ENCODE measurements around the gene TCF21. TPM values are rescaled to one million over a fixed set of nuclear protein-coding genes. Genes with fewer than 3 reads are reported as not detected.

Gene TCF21
- total RNA-seq, 1 donor from 2014 or later: not detected

DNA sequence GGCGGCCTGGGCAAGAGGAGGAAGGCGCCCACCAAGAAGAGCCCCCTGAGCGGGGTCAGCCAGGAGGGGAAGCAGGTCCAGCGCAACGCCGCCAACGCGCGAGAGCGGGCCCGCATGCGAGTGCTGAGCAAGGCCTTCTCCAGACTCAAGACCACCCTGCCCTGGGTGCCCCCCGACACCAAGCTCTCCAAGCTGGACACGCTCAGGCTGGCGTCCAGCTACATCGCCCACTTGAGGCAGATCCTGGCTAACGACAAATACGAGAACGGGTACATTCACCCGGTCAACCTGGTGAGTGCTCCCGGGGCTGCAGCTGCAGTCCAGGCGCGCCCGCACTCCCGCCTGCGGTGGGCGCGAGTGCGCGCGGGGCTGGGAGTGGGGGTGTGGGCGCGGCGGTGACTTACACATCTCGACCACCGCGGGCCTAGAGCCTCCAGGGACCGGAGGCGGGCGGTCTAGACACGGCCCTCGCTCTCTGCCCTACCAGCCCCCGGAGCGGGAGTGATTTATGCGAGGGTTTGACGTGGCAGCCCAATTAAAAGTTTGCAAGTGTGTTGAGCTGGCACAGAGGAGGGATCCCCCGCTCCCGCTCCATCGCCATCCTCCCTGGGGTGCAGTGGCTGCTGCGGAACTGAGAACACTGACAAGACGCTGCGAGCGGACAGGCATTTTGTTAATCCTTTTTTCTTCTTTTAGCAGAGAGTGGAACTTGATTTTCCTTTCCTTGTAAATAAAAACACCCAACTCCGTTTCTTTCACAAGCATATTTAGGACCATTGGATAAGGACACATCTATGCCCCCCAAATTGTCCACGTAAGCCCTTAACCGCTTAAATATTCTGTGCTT lies 867 bp downstream of the TCF21 start:
- Mint-ChIP-seq H3K27ac (ENCODE audit: unreplicated experiment) (no peak overlapping the region), H3K36me3 (ENCODE audit: low read depth) (peaks cover 2% of the 10 kb centered on the region), H3K9me3 (ENCODE audit: low read depth) (peaks cover 3% of the 10 kb centered on the region), H3K4me1 (ENCODE audit: low read depth) (peaks cover 28% of the 10 kb centered on the region), H3K4me3 (ENCODE audit: unreplicated experiment) (peak overlapping the region; percentile 51), H3K27me3 (ENCODE audit: low read depth) (peaks cover 91% of the 10 kb centered on the region)
- DNase-seq (ENCODE audit: low spot score): peak; percentile 90
- TF ChIP-seq, protein P1, sequence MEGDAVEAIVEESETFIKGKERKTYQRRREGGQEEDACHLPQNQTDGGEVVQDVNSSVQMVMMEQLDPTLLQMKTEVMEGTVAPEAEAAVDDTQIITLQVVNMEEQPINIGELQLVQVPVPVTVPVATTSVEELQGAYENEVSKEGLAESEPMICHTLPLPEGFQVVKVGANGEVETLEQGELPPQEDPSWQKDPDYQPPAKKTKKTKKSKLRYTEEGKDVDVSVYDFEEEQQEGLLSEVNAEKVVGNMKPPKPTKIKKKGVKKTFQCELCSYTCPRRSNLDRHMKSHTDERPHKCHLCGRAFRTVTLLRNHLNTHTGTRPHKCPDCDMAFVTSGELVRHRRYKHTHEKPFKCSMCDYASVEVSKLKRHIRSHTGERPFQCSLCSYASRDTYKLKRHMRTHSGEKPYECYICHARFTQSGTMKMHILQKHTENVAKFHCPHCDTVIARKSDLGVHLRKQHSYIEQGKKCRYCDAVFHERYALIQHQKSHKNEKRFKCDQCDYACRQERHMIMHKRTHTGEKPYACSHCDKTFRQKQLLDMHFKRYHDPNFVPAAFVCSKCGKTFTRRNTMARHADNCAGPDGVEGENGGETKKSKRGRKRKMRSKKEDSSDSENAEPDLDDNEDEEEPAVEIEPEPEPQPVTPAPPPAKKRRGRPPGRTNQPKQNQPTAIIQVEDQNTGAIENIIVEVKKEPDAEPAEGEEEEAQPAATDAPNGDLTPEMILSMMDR (IDR thresholded peaks at IDR 0.05): peak; percentile 41

DNA sequence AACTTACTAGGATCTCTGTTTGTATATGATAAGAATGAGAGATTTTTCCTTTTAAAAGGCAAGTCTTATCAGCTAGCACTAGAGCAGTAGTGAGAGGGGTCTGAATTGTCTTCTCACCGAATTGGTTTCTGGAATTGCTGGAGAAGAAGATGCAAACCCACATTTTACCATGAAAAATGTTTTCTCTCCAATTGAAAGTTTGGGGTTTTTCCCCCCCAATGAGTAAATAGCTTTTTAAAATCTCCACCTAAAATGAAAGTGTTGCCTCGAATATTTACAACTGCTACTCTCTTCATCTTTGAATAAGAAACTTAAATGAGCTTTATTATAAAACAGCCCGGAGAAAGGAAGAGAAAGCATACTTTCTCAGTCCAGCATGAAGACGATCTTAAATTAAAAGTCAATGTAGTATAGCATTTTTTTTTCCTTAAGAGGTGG lies 1.8 kb downstream of the TCF21 start:
- Mint-ChIP-seq H3K27ac (ENCODE audit: unreplicated experiment) (no peak overlapping the region), H3K9me3 (ENCODE audit: low read depth) (peaks cover 3% of the 10 kb centered on the region), H3K4me3 (ENCODE audit: unreplicated experiment) (peak overlapping the region; percentile 32), H3K27me3 (ENCODE audit: low read depth) (peaks cover 92% of the 10 kb centered on the region), H3K4me1 (ENCODE audit: low read depth) (peaks cover 33% of the 10 kb centered on the region), H3K36me3 (ENCODE audit: low read depth) (peaks cover 2% of the 10 kb centered on the region)
- TF ChIP-seq, protein P1 (IDR thresholded peaks at IDR 0.05): no peak
- DNase-seq (ENCODE audit: low spot score): no peak

DNA sequence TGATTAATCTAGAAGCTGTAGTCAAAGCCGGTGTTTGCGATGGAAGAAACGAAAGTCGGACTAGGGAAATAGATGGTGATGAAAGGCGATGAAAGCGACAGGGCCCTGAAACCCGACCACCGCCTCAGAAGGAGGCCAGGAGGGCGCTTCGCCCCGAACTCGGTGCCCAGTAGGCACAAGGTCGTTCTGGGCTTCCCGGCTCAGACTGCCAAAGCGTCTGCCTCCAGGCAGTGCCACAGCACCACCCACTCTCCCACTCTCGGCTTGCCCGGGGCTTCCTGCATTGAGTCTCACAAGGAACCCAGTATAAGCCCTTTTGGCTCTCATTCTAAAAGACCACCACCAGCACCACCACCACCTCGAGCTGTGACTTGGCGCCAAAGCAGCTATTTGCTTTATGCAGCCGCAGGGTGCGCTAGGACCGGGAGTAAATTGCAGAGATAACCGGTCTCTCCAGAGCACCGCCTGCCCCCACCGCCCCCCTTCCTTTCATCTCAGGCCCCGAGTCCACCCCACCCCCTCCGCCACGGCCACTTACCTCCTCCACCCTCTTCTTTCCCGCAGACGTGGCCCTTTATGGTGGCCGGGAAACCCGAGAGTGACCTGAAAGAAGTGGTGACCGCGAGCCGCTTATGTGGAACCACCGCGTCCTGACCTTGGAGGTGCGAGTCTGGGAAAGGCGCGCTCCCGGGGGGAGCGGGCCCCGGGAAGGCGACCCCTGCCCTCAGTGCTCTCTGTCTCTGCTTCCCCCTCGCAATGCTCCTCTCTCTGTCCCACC lies 2.4 kb downstream of the TCF21 start:
- peaks cover 2% of the 10 kb centered on the region for H3K36me3 Mint-ChIP-seq (ENCODE audit: low read depth)
- H3K9me3 Mint-ChIP-seq (ENCODE audit: low read depth): peaks cover 3% of the 10 kb centered on the region
- H3K4me3 Mint-ChIP-seq (ENCODE audit: unreplicated experiment): peak overlapping the region; percentile 32
- DNase-seq (ENCODE audit: low spot score): peak; percentile 69
- H3K4me1 Mint-ChIP-seq (ENCODE audit: low read depth): peaks cover 37% of the 10 kb centered on the region
- no peak overlapping the region for H3K27ac Mint-ChIP-seq (ENCODE audit: unreplicated experiment)
- peaks cover 92% of the 10 kb centered on the region for H3K27me3 Mint-ChIP-seq (ENCODE audit: low read depth)
- TF ChIP-seq, protein P1 (IDR thresholded peaks at IDR 0.05): no peak

DNA sequence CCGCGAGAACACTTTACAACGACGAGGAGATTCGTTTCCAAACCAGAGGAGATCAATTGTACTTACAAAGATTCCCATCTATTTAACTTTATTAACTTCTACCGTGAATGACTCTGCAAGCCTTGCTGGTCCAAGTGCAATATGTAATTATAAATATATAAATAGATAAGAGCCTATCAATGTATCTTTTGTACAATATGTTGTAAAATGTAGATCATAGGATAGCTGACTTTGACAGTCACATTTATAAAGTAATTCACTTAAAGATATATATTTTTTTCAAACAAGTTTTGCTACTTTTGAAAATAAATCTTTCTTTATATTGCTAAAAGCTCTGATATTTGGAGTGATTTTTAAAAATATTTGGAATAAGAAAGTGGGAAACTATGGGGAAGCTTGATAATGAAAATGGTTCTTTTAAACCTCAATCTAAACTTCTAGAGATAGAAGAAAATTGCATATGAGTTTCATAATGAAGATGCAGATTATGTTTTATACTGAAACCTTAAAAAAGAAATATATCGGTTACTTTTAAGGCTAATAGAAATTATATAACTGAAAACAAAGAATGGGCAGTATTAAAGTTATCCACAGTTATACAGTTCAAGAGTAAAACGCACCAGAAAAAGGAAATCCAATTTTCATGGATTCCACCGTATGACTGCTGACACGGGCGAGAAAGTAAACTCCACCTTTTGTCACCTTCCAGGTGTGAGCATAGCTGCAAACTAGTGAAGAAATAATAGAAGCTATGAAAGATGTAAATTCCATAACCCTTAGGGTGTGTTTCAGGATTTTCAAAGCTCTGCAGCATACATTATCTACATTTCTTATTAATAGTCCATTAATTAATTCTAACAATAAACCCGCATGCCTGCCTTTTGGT lies 3.3 kb downstream of the TCF21 start:
- Mint-ChIP-seq H3K9me3 (ENCODE audit: low read depth) (peaks cover 3% of the 10 kb centered on the region), H3K4me3 (ENCODE audit: unreplicated experiment) (no peak overlapping the region)
- no peak for DNase-seq (ENCODE audit: low spot score)

More for the DNA sequence above, 3.3 kb downstream of the TCF21 start:
- peaks cover 2% of the 10 kb centered on the region for H3K36me3 Mint-ChIP-seq (ENCODE audit: low read depth)
- peaks cover 92% of the 10 kb centered on the region for H3K27me3 Mint-ChIP-seq (ENCODE audit: low read depth)
- H3K4me1 Mint-ChIP-seq (ENCODE audit: low read depth): peaks cover 37% of the 10 kb centered on the region
- H3K27ac Mint-ChIP-seq (ENCODE audit: unreplicated experiment): no peak overlapping the region
- TF ChIP-seq, protein P1 (IDR thresholded peaks at IDR 0.05): no peak

All from chondrocyte (in vitro differentiated cells).